HG03159 (cell line): ENCODE data around the gene SLC36A3.
A peak's percentile ranks its signal among the peaks of the same experiment; 100 is the strongest.
"Not testable (repeated sequence)": the region's sequence is repeated elsewhere in the genome, so short reads cannot be mapped to it uniquely, and the experiment has no call there.

Experiments used
- ATAC-seq: cut with Tn5 transposase; IDR thresholded peaks from one replicate; pipeline ENCODE4 v1.9.1; 2021; ENCODE audit warnings: mild to moderate bottlenecking, moderate library complexity; ENCODE audit not compliant: unreplicated experiment

The SLC36A3 gene

GRCh38 chr5:151309266-151309665 is 5.7 kb upstream of the SLC36A3 start:
- ATAC-seq = not testable (repeated sequence)

DNA sequence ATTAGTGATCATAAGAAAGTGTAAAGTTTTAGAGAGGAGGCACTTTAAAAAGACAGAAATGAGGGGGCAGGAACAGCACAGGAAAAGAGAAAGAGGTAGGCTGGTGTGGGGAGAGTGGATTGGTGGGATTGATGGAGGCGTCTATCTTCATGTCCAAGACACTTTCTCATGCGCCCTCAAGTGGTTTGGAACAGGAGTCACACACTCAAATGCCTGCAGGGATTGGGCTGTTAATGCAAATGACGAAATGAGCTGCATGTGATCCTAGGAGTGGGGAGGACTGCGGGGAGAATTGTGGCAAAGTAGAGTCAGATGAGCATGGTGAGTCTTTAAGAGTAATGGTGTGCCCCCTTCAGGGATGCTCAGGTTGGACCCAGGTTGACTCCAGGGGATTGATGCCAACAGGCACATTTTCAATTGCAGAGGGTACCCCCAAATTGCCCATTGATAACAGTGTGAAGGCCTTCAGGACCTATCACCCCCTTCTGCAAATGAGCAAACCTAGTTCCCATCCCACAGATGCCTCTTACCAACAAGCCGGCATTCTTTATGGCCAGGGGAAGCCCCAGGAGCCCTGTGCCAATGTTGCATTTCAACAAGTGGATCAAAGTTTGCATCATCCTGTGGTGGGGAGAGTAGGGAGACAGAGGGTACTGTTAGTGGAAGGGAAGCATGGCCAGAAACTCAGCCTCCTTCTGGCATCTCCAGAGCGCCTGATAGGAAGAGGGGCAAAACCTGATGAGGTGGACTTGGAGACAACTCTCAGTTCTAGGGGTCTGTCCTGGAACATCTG is 5.3 kb downstream of the SLC36A3 start:
- ATAC-seq = no peak

GRCh38 chr5:151296974-151297373 is 6.6 kb downstream of the SLC36A3 start:
- ATAC-seq = no peak

- ATAC-seq = no peak
Measured at GRCh38 chr5:151296478-151296830, 7.1 kb downstream of the SLC36A3 start.

DNA sequence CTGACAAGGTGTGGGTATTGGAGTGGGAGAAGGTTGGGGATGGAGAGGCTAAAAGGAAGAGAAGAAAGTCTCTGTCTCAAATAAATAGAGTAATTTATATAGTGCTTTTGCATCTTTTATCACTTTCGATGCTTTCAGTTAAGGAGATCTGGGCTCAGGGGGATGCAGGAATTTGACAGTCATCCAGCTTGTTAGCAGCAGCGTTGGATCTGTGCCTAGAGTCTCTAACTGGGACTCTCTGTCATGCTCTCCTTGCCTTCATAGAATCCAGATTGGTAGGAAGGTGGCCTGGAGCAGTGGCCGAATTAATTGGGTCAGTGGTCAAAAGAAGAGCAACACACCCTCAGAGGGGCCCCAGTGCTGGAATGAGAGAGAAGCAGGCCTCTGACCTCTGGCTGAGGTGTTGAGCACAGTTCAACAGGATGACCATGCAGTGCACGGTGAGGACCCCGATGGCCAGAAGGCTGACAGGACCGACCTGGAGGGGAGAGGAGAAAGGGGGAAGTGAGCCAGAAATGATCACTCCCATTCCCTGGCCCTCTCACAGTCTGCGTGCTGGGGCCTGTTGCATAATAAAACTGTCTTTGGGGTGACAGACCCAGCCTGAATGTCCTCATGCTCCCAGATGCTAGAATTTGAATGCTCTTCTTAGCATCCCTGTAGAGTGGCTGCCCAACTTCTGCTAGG is 7.6 kb downstream of the SLC36A3 start:
- no peak for ATAC-seq

GRCh38 chr5:151295138-151295537 is 8.4 kb downstream of the SLC36A3 start:
- no peak for ATAC-seq

GRCh38 chr5:151293624-151294023 is 9.9 kb downstream of the SLC36A3 start:
- ATAC-seq = no peak

GRCh38 chr5:151288180-151288579 is 15.4 kb downstream of the SLC36A3 start:
- ATAC-seq = no peak

- ATAC-seq = no peak
Measured at GRCh38 chr5:151286246-151286645, 17.3 kb downstream of the SLC36A3 start.

- ATAC-seq = no peak
Measured at GRCh38 chr5:151285683-151286082, 17.9 kb downstream of the SLC36A3 start.

- ATAC-seq = no peak
Measured at GRCh38 chr5:151284392-151284967, 19.1 kb downstream of the SLC36A3 start.

GRCh38 chr5:151283120-151283825 is 20.3 kb downstream of the SLC36A3 start:
- ATAC-seq = no peak

DNA sequence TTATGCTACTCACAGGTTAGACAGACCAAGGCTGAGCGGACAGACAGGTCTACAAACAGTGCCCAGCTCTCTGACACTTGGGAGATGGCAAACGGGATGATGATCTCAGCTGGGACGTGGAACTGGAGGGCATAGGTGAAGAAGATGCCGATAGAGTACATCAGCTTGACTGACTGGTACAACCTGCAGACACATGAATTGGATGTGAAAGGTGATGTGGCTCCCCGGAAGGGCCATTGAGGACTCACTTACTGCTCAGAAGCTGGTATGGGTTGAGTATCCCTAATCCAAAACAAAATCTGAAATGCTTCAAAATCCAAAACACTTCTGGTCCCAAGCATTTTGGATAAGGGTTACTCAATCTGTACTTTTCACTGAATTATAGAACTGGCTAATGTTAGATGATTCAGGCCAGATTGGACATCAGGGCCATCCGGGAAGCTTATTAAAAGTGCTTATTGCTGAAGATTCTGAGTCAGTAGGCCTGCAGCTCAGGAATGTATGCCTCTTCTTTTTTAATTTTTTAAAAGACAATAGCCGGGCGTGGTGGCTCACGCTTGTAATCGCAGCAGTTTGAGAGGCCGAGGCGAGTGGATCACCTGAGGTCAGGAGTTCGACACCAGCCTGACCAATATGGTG is 22.4 kb downstream of the SLC36A3 start:
- no peak for ATAC-seq

DNA sequence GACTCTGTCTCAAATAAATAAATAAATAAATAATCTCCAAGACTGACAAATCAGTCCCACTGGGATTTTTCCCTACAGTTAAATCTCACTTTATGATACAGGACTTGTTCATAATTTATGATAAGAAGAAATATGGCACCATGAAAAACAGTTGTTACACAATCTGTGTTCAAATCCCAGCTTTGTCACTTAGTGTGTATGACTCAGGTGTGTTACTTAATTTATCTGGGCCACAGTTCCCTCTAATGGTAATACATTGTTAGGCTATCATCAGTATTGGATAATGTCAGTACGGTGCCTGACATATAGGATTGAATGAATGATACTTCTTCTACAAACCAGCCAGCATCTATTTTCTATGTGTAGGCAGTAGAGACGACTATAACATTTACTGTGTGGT is 23.1 kb downstream of the SLC36A3 start:
- ATAC-seq = no peak

- ATAC-seq = no peak
Measured at GRCh38 chr5:151278845-151279244, 24.7 kb downstream of the SLC36A3 start.

DNA sequence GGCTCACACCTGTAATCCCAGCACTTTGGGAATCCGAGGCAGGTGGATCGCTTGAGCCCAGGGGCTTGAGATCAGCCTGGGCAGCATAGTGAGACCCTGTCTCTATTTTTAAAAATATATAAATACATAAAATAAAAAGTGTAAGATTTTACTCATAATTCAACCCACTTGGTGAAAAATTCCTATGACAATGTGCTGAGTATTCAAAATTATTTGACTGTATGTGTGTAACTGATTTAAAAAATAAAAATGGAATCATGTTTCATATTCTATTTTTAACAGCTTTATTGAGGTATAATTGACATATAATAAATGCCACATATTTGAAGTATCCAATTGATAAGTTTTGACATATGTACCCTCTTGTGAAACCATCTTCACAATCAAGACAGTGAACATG is 27.8 kb downstream of the SLC36A3 start:
- ATAC-seq = no peak

GRCh38 chr5:151274666-151275065 is 28.9 kb downstream of the SLC36A3 start:
- no peak for ATAC-seq

GRCh38 chr5:151271336-151271735 is 32.2 kb downstream of the SLC36A3 start:
- ATAC-seq = no peak

DNA sequence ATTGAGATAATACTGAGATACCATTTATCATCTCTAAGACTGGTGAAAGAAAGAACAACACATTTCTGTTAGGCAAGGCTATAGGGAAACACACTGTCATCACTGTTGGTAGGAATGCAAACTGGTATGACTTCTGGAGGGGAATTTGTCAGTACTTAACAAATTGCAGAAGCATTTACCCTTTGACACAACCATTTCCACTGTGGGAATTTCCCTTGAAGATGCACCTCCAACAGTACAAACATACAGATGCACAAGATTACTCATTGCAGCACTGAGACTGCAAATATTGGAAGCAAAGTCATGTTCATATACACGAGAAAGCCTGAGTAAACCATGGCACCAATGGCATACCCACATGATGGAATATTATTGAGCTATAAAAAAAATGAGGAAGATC is 33.0 kb downstream of the SLC36A3 start:
- ATAC-seq = peak; percentile 86

GRCh38 chr5:151267491-151268260 is 35.9 kb downstream of the SLC36A3 start:
- no peak for ATAC-seq
